ENCODE measurements around the gene SUSD4.
A peak's percentile ranks its signal among the peaks of the same experiment; 100 is the strongest.

SUSD4 gene

GRCh38 chr1:223208164-223209076 is 155.6 kb downstream of the SUSD4 start:
- DNase-seq = no peak

GRCh38 chr1:223207293-223208066 is 156.5 kb downstream of the SUSD4 start:
- no peak for DNase-seq

- no peak for DNase-seq
Observed at GRCh38 chr1:223204424-223204823, 159.6 kb downstream of the SUSD4 start.

- no peak for DNase-seq
Observed at GRCh38 chr1:223203694-223204093, 160.3 kb downstream of the SUSD4 start.

GRCh38 chr1:223203034-223203408 is 161.0 kb downstream of the SUSD4 start:
- no peak for DNase-seq

- no peak for DNase-seq
Observed at GRCh38 chr1:223202376-223203033, 161.5 kb downstream of the SUSD4 start.

GRCh38 chr1:223201967-223202366 is 162.0 kb downstream of the SUSD4 start:
- no peak for DNase-seq

- no peak for DNase-seq
Observed at GRCh38 chr1:223200903-223201302, 163.1 kb downstream of the SUSD4 start.

- DNase-seq = no peak
Observed at GRCh38 chr1:223199094-223199647, 164.8 kb downstream of the SUSD4 start.

GRCh38 chr1:223198628-223198965 is 165.4 kb downstream of the SUSD4 start:
- no peak for DNase-seq

- DNase-seq = no peak
Observed at GRCh38 chr1:223197923-223198627, 165.9 kb downstream of the SUSD4 start.

- peak; percentile 35 to 64 for DNase-seq
Observed at GRCh38 chr1:223189903-223190724, 173.9 kb downstream of the SUSD4 start.

GRCh38 chr1:223189525-223189902 is 174.5 kb downstream of the SUSD4 start:
- no peak for DNase-seq

GRCh38 chr1:223188618-223189356 is 175.2 kb downstream of the SUSD4 start:
- no peak for DNase-seq

- DNase-seq = no peak
Observed at GRCh38 chr1:223186800-223187199, 177.2 kb downstream of the SUSD4 start.

GRCh38 chr1:223183268-223183862 is 180.6 kb downstream of the SUSD4 start:
- no peak for DNase-seq

- DNase-seq = no peak
Observed at GRCh38 chr1:223180731-223181321, 183.2 kb downstream of the SUSD4 start.

- DNase-seq = no peak
Observed at GRCh38 chr1:223179786-223180185, 184.2 kb downstream of the SUSD4 start.

GRCh38 chr1:223179280-223179679 is 184.7 kb downstream of the SUSD4 start:
- DNase-seq = no peak

GRCh38 chr1:223177681-223178080 is 186.3 kb downstream of the SUSD4 start:
- no peak for DNase-seq
